Measurements from ENCODE around the gene DGCR8.

DNA sequence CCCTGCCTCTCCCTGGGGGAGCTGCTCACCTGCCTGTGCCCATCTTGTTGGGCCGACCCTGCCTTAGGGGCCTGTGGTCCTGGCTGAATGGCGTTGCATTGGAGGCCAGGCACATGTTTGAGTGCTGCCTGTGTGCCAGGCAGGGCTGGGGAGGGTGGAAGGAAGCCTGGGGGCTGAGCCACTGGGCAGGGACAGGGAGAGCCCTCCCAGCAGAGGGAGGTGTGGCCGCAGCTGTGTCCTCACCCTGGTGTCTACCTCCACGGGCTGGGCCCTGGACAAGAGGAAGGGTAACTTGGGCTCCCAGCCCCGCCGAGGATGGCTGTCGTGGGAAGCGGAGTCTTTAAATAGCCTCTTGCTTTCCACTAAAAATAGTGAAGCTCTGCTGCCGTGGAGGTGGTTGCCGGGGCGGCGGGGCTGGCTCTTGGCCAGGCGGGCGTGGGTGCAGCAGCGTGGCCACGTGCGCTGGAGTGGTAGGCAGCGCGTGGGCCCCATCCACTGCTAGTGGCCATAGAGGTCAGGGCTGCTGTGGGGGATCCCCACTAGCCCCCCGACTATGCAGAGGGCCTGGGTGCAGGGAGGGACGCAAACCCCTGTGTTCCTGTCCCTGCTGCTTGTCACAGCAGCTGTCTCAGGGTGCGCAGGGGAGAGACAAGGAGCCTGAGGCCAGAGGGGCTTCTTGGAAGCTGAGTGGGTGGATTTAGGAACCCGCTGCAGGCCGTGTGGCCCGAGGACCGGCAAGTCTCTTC is 57.8 kb downstream of the DGCR8 start:
- TF ChIP-seq, protein P1, sequence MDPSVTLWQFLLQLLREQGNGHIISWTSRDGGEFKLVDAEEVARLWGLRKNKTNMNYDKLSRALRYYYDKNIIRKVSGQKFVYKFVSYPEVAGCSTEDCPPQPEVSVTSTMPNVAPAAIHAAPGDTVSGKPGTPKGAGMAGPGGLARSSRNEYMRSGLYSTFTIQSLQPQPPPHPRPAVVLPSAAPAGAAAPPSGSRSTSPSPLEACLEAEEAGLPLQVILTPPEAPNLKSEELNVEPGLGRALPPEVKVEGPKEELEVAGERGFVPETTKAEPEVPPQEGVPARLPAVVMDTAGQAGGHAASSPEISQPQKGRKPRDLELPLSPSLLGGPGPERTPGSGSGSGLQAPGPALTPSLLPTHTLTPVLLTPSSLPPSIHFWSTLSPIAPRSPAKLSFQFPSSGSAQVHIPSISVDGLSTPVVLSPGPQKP (IDR thresholded peaks at IDR 0.05; ENCODE audit: borderline replicate concordance, low read depth, low read length) = no peak
- TF ChIP-seq CTCF (conservative IDR thresholded peaks at IDR 0.05; ENCODE audit: low read depth, low read length) = no peak
- TF ChIP-seq, protein P2, sequence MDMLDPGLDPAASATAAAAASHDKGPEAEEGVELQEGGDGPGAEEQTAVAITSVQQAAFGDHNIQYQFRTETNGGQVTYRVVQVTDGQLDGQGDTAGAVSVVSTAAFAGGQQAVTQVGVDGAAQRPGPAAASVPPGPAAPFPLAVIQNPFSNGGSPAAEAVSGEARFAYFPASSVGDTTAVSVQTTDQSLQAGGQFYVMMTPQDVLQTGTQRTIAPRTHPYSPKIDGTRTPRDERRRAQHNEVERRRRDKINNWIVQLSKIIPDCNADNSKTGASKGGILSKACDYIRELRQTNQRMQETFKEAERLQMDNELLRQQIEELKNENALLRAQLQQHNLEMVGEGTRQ (IDR thresholded peaks at IDR 0.05; ENCODE audit: low read depth, low read length) = no peak
- no peak for TF ChIP-seq RFX5 (IDR thresholded peaks at IDR 0.05; ENCODE audit: low read depth, low read length)
- TF ChIP-seq POLR2A (IDR thresholded peaks at IDR 0.05; ENCODE audit: low read depth, low read length) = no peak
- TF ChIP-seq RAD21 (IDR thresholded peaks at IDR 0.05; ENCODE audit: low read length) = no peak
- no peak for TF ChIP-seq MAFK (IDR thresholded peaks at IDR 0.05; ENCODE audit: low read depth, low read length)
- TF ChIP-seq SMC3 (IDR thresholded peaks at IDR 0.05; ENCODE audit: low read depth, low read length) = no peak
- TF ChIP-seq RCOR1 (IDR thresholded peaks at IDR 0.05; ENCODE audit: insufficient replicate concordance, low read length) = no peak
- no peak for TF ChIP-seq MAZ (IDR thresholded peaks at IDR 0.05; ENCODE audit: borderline replicate concordance, low read depth, low read length)
- no peak for TF ChIP-seq FOS (IDR thresholded peaks at IDR 0.05; ENCODE audit: low read depth, low read length)
- TF ChIP-seq BHLHE40 (IDR thresholded peaks at IDR 0.05; ENCODE audit: low read depth, low read length) = no peak
- no peak for TF ChIP-seq NFE2L2 (IDR thresholded peaks at IDR 0.05; ENCODE audit: low read depth, low read length)
